Left lung (tissue), 10 donors: ENCODE data around the gene MALRD1. TPM values are rescaled to one million over a fixed set of nuclear protein-coding genes. Genes with fewer than 3 reads are reported as not detected.

Source experiments
- ATAC-seq: fragments of 200-7000 bp; cut with Tn5 transposase; one replicate; pipeline ENCODE4 v1.9.1; 2020; ENCODE audit warnings: moderate library complexity
- DNase-seq, 4 donors: peaks; one replicate each; pipeline ENCODE4 v3.0.0-alpha.2; 2013 to 2020
- H3K27ac ChIP-seq, 2 donors: fragments of 200-600 bp; sonication (generic) in 1 of 2; one replicate each; pipeline versions ENCODE4 v1.5.0 to v1.8.0; 2020 to 2021
- H3K27me3 ChIP-seq, 2 donors: fragments of 200-600 bp; sonication (generic) in 1 of 2; one replicate each; pipeline versions ENCODE4 v1.5.0 to v1.8.0; 2020 to 2021
- H3K36me3 ChIP-seq, 2 donors: fragments of 200-600 bp; sonication (generic) in 1 of 2; one replicate each; pipeline versions ENCODE4 v1.5.0 to v1.8.0; 2020 to 2021
- H3K4me1 ChIP-seq, 2 donors: fragments of 200-600 bp; one replicate each; pipeline ENCODE4 v1.8.0; 2021
- H3K4me3 ChIP-seq, 2 donors: fragments of 200-600 bp; sonication (generic) in 1 of 2; one replicate each; pipeline versions ENCODE4 v1.5.0 to v1.8.0; 2020 to 2021; ENCODE audit warnings: mild to moderate bottlenecking in 1 of 2
- H3K9me3 ChIP-seq, 2 donors: fragments of 200-600 bp; sonication (generic) in 1 of 2; one replicate each; pipeline versions ENCODE4 v1.5.0 to v1.8.0; 2020 to 2021
- intact Hi-C, 2 donors: fragments of 100-400 bp; cut with DNase I; formaldehyde crosslinking; loops; one replicate each; pipeline versions ENCODE4 v1.11.2 to v1.14.2; 2022
- polyA plus RNA-seq, 6 donors: library from polyadenylated mRNA; unstranded; fragments of 120-200 nt; gene quantifications; one replicate each; pipeline ENCODE4 v1.2.1, GENCODE V29; 2013; ENCODE audit not compliant: insufficient read length in 6 of 6
- total RNA-seq, 2 donors: library from RNA; stranded (reverse); fragmentation: NEBNext Ultra II Directional; extraction: Animal tissue kit (Norgen Biotek cat#: 25700); gene quantifications; one replicate each; pipeline ENCODE4 v1.2.1, GENCODE V29; 2021
- TF ChIP-seq, protein P1 (sequence below), 2 donors: fragments of 200-600 bp; sonication (generic) in 1 of 2; IDR thresholded peaks; one replicate each; pipeline versions ENCODE4 v1.5.0 to v1.8.0; 2021; ENCODE audit warnings: antibody characterized with exemption in 2 of 2
- donor health status: DM: no; HTN: yes; CAD: no.
- donor health status: DM: no; HTN: no; CAD: no.

MALRD1 gene
- total and polyA plus RNA-seq, 8 donors: 2.6 to 12.3 (median 6.9) TPM

DNA sequence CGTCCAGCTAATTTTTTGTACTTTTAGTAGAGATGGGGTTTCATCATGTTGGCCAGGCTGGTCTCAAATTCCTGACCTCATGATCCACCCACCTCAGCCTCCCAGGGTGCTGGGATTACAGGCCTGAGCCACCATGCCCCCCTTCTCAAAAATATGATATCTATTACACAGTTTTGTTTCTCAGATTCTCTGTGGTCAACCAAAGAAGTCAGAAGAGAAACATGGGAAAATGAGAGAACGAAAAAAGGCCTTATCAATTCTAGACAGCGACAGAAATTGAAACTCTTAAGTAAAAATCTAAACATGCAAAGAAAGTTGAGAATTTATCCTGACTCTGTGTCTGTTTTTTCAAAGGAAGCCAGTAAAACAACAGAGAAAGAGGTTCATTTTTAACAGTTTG lies 483.8 kb downstream of the MALRD1 start:
- no peaks in the 10 kb centered on the region for H3K36me3 ChIP-seq
- TF ChIP-seq, protein P1, sequence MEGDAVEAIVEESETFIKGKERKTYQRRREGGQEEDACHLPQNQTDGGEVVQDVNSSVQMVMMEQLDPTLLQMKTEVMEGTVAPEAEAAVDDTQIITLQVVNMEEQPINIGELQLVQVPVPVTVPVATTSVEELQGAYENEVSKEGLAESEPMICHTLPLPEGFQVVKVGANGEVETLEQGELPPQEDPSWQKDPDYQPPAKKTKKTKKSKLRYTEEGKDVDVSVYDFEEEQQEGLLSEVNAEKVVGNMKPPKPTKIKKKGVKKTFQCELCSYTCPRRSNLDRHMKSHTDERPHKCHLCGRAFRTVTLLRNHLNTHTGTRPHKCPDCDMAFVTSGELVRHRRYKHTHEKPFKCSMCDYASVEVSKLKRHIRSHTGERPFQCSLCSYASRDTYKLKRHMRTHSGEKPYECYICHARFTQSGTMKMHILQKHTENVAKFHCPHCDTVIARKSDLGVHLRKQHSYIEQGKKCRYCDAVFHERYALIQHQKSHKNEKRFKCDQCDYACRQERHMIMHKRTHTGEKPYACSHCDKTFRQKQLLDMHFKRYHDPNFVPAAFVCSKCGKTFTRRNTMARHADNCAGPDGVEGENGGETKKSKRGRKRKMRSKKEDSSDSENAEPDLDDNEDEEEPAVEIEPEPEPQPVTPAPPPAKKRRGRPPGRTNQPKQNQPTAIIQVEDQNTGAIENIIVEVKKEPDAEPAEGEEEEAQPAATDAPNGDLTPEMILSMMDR (IDR thresholded peaks at IDR 0.05): no peak
- H3K4me1 ChIP-seq: no peaks in the 10 kb centered on the region
- no peak for ATAC-seq
- intact Hi-C loops: no loop called here
- DNase-seq: no peak
- no peaks in the 10 kb centered on the region for H3K9me3 ChIP-seq
- no peak overlapping the region for H3K4me3 ChIP-seq
- H3K27me3 ChIP-seq: no peaks in the 10 kb centered on the region
- H3K27ac ChIP-seq: no peak overlapping the region

DNA sequence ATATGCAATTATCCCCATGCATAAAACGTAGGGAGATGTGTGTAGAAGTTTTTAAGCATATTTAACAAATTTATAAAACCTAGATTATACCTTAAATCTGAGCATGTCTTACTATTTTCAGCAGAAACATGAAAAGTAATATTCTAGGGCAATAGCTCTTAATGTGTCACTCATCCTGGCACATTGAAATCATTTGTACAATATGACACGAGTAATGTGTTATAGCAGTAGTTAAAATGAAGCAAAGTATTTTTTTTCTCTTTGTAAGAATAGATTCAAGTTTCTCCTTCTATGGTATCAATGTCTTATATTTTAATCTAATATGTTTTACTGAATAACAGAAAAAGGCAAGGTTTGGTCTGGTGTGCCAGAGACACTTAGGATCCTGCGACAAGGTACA lies 492.7 kb downstream of the MALRD1 start:
- Histone ChIP-seq H3K36me3 (no peaks in the 10 kb centered on the region), H3K27ac (no peak overlapping the region), H3K4me1 (no peaks in the 10 kb centered on the region), H3K4me3 (no peak overlapping the region), H3K27me3 (no peaks in the 10 kb centered on the region), H3K9me3 (no peaks in the 10 kb centered on the region)
- no peak for ATAC-seq
- DNase-seq: no peak
- intact Hi-C loops: no loop called here
- TF ChIP-seq, protein P1 (IDR thresholded peaks at IDR 0.05): no peak

DNA sequence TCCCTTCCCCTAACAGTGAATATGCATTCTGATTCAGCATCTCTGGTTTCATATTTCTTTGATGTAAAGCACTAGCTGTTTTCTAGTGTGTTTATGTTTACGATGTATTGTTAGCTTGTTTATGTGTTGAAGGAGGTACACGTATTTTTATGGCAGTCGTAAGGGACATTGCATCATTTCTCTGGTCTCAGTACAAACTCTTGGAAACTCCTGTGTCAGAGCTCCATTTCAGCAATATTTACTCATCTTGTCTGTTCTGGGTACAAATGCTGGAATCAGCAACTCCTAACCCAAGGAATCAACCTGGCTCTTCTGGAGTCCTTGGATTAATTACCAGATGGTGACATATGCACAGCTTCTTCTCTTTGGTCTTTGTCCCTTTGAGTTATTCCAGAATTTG lies 497.6 kb downstream of the MALRD1 start:
- H3K36me3 ChIP-seq: no peaks in the 10 kb centered on the region
- no peak for ATAC-seq
- intact Hi-C loops: no loop called here

DNA sequence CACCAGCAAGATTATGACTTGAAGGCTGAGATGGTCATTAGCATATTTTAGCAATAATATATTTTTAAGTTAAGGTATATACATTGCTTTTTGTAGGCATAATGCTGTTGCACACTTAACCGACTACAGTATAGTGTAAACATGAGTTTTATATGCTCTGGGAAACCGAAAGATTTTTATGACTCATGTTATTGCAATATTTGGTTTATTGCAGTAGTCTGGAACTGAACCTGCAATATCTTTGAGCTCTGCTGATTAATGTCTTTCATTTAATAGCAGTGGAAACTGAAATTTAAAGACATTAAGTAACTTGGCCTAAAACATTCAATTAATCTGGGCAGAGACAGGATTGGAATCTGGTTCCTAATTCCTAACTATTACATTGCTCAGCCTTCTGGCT lies 500.9 kb downstream of the MALRD1 start:
- Histone ChIP-seq H3K4me3 (no peak overlapping the region), H3K36me3 (no peaks in the 10 kb centered on the region), H3K27me3 (no peaks in the 10 kb centered on the region), H3K9me3 (no peaks in the 10 kb centered on the region), H3K27ac (no peak overlapping the region), H3K4me1 (no peaks in the 10 kb centered on the region)
- ATAC-seq: no peak
- intact Hi-C loops: no loop called here
- no peak for DNase-seq
- TF ChIP-seq, protein P1 (IDR thresholded peaks at IDR 0.05): no peak

More for the DNA sequence above, 497.6 kb downstream of the MALRD1 start:
- TF ChIP-seq, protein P1 (IDR thresholded peaks at IDR 0.05): no peak
- Histone ChIP-seq H3K27me3 (no peaks in the 10 kb centered on the region), H3K9me3 (no peaks in the 10 kb centered on the region), H3K27ac (no peak overlapping the region), H3K4me3 (no peak overlapping the region), H3K4me1 (no peaks in the 10 kb centered on the region)
- DNase-seq: no peak

DNA sequence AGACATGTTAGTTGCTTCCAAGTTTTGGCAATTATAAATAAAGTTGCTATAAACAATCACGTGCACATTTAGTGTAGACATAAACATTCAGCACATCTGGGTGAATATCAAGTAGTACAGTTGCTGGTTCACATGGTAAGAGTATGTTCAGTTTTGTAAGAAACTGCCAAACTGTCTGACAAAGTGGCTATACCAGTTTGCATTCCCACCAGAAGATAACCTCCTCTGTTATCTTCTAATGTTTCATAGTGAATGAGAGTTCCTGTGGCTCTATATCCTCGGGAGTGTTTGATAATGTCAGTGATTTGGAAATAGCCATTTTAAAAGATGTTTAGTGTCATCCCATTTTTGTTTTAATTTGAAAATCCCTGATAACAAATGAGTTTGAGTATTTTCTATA lies 508.1 kb downstream of the MALRD1 start:
- TF ChIP-seq, protein P1 (IDR thresholded peaks at IDR 0.05): no peak
- Histone ChIP-seq H3K4me1 (no peaks in the 10 kb centered on the region), H3K4me3 (no peak overlapping the region), H3K36me3 (no peaks in the 10 kb centered on the region), H3K9me3 (no peaks in the 10 kb centered on the region), H3K27me3 (no peaks in the 10 kb centered on the region), H3K27ac (no peak overlapping the region)
- intact Hi-C loops: no loop called here
- DNase-seq (no peak), ATAC-seq (no peak)
